HG02678 (cell line): Measurements from ENCODE around the gene MEI1.
A peak's percentile ranks its signal among the peaks of the same experiment; 100 is the strongest.
"Not testable (repeated sequence)": the region's sequence is repeated elsewhere in the genome, so short reads cannot be mapped to it uniquely, and the experiment has no call there.

Experiments used
- ATAC-seq: cut with Tn5 transposase; IDR thresholded peaks from one replicate; pipeline ENCODE4 v1.9.1; 2021; ENCODE audit warnings: mild to moderate bottlenecking, moderate library complexity; ENCODE audit not compliant: unreplicated experiment

MEI1 gene

GRCh38 chr22:41819257-41819656 is 120.0 kb downstream of the MEI1 start:
- no peak for ATAC-seq

- ATAC-seq, result no peak
These were observed 121.1 kb downstream of the MEI1 start for GRCh38 chr22:41820447-41820846.

GRCh38 chr22:41821471-41822316 is 122.4 kb downstream of the MEI1 start:
- no peak for ATAC-seq

GRCh38 chr22:41822317-41823057 is 123.2 kb downstream of the MEI1 start:
- ATAC-seq, result no peak

GRCh38 chr22:41823797-41824196 is 124.5 kb downstream of the MEI1 start:
- ATAC-seq, result no peak

- ATAC-seq, result no peak
These were observed 126.1 kb downstream of the MEI1 start for GRCh38 chr22:41825376-41825775.

GRCh38 chr22:41826021-41826420 is 126.7 kb downstream of the MEI1 start:
- ATAC-seq, result no peak

GRCh38 chr22:41826430-41827383 is 127.4 kb downstream of the MEI1 start:
- ATAC-seq, result no peak

- ATAC-seq, result no peak
These were observed 128.4 kb downstream of the MEI1 start for GRCh38 chr22:41827671-41828070.

GRCh38 chr22:41828516-41828915 is 129.2 kb downstream of the MEI1 start:
- no peak for ATAC-seq

GRCh38 chr22:41830174-41830573 is 130.9 kb downstream of the MEI1 start:
- ATAC-seq, result no peak

GRCh38 chr22:41831383-41831782 is 132.1 kb downstream of the MEI1 start:
- ATAC-seq, result no peak

GRCh38 chr22:41831828-41832552 is 132.7 kb downstream of the MEI1 start:
- no peak for ATAC-seq

GRCh38 chr22:41832553-41833368 is 133.5 kb downstream of the MEI1 start, which contains the start of gene SREBF2:
Gene SREBF2, plus strand, starts transcription at chr22:41833105. Its CDS starts 166 bp downstream, at chr22:41833271.
- peak; percentile 87 for ATAC-seq

GRCh38 chr22:41833369-41834004 is 134.2 kb downstream of the MEI1 start:
- peak; percentile 17 for ATAC-seq

- ATAC-seq, result no peak
These were observed 135.0 kb downstream of the MEI1 start for GRCh38 chr22:41834005-41834944.

- ATAC-seq, result not testable (repeated sequence)
These were observed 136.2 kb downstream of the MEI1 start for GRCh38 chr22:41835462-41835861.

- no peak for ATAC-seq
These were observed 137.2 kb downstream of the MEI1 start for GRCh38 chr22:41836551-41836950.
